ENCODE measurements around the gene GREM2. TPM values are rescaled to one million over a fixed set of nuclear protein-coding genes. Genes with fewer than 3 reads are reported as not detected.

The GREM2 gene
- 0.31 TPM for total RNA-seq

DNA sequence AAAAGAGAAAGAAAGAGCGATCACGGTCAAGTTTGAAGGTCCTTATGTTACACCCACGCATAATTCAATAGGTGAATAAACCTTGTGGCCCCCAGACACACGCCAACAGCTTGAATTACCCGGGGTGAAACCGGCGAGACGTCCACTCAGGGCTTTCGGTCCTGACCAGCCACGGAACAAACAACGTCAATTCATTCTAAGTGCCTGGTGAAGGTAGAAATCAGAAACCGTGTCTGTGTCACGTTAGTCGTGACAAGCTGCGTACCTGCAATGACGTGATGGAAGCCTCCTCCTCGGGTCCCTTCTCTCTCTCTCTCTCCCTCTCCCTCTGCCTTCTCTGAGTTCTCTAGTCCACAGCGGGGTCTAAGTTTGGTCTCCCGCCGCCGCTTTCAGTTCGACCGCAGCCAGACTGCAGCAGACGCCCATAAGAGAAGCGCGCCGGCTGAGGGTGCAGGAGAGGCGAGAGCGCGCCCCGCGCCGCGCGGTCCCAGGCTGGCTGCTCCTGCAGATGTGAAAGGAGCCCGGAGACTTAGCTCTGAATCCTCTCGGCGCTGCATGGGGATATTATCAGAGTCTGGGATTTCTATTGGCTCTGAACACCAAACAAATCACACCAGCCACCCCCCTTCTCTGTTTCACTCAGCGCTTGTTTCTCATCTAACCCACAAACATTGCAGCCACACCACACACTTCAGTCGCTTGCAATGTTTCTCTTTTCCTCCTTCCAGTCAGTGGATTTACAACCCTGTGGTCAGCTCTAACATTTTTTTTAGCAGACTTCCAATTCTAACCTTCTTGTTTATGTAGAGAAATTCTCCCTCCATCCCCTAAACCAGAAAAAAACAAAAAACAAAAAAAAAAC lies at the start of gene GREM2:
Gene GREM2, minus strand, starts transcription at position 537 of the 862 bp plus-strand sequence. CDS start 118,680 bp downstream, outside the sequence.
- H3K27me3 ChIP-seq (ENCODE audit: insufficient read depth, low read length) = peaks cover 46% of the 10 kb centered on the region
- no peaks in the 10 kb centered on the region for H3K9me3 ChIP-seq (ENCODE audit: low read depth, low read length)
- H3K4me3 ChIP-seq (ENCODE audit: low read length) = peak within 1 kb of the TSS; percentile 14
- no peaks in the 10 kb centered on the region for H3K4me1 ChIP-seq (ENCODE audit: insufficient read depth, low read length)

DNA sequence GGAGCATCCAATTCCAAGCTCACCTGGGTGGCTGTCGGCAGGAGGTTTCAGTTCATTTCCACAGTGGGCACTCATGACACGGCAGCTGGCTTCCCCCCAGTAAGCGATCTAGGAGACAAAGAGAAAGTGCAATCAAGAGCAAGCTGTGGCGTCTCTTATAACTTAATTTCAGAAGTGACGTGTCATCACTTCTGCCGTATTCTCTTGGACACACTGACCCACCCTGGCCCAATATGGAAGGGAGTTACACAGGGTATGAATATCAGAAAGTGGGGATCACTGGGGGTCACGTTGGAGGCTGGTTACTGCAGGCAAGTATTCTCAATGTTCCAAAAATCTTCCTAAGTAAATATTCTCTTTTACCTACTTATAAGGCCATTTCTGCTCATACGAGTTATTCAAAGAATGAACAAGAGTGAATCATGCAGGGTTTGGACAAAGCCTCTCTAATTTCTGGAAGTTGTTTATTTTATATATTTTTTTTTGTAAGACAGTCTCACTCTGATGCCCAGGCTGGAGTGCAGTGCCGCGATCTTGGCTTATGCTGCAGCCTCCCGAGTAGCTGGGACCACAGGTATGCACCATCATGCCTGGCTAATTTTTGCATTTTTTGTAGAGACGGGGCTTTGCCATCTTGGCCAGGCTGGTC lies 46.5 kb upstream of the GREM2 start:
- H3K4me3 ChIP-seq (ENCODE audit: low read length) = no peak overlapping the region
- no peaks in the 10 kb centered on the region for H3K4me1 ChIP-seq (ENCODE audit: insufficient read depth, low read length)
- H3K9me3 ChIP-seq (ENCODE audit: low read depth, low read length) = no peaks in the 10 kb centered on the region
- H3K27me3 ChIP-seq (ENCODE audit: insufficient read depth, low read length) = no peaks in the 10 kb centered on the region

DNA sequence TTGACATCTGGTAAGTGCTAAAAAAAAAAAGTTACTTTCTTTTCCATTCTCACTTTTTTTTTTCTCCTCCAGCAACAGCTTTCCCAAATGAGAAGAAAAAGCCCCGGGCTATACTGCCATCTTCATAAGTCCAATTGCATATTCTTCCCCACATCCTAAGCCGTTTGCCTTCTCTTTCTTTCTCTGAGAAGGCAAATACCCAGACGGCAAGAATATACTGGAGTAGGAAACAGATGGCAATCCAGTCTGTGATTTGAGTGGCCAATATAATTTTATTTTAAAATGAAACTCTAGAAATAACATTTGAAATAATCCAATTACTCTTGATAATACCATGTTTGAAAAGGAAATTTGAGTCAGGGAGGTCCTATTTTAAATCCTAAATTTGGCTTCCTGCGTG lies 44.6 kb upstream of the GREM2 start:
- Histone ChIP-seq H3K4me3 (ENCODE audit: low read length) (no peak overlapping the region), H3K4me1 (ENCODE audit: insufficient read depth, low read length) (no peaks in the 10 kb centered on the region), H3K9me3 (ENCODE audit: low read depth, low read length) (no peaks in the 10 kb centered on the region), H3K27me3 (ENCODE audit: insufficient read depth, low read length) (no peaks in the 10 kb centered on the region)

DNA sequence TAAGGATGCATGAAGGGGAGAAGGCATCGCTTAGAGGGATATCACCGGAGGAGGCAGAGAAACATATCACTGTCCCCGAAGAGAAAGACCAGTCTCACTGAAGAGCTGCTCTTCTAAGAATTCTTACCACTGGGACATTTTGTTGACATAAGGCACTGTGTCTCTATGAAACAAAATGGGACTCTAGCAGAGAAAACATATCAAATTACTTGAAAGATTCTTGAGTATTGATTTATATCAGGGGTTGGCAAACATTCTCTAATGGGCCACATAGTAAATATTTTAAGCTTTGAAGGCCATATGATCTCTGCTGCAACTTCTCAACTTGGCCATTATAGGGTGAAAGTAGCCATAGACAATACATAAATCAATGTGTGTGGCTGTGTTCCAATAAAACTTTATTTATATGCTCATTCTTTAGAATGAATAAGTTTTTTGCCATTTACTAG lies 41.0 kb upstream of the GREM2 start:
- no peaks in the 10 kb centered on the region for H3K9me3 ChIP-seq (ENCODE audit: low read depth, low read length)
- H3K4me3 ChIP-seq (ENCODE audit: low read length) = no peak overlapping the region
- H3K4me1 ChIP-seq (ENCODE audit: insufficient read depth, low read length) = no peaks in the 10 kb centered on the region
- H3K27me3 ChIP-seq (ENCODE audit: insufficient read depth, low read length) = no peaks in the 10 kb centered on the region

DNA sequence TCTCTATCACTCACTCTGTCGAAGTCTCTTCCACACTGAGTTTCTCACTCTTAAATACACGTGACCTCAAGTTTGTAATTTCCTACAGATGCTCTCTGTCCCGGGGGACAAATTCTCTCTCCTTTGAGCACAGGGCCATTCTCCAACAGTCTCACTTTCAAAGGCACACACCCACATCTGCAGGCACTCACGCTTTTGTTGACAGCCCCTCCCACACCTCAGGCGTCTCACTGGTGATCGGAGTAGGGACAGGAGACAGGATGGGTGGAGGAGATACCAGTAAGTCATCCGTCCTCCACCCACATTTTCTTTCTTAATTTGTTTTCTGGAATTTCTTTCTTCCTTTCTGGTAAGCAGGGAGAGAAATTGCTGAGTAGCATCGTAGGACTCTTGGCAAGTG lies 40.6 kb upstream of the GREM2 start:
- Histone ChIP-seq H3K4me1 (ENCODE audit: insufficient read depth, low read length) (no peaks in the 10 kb centered on the region), H3K4me3 (ENCODE audit: low read length) (no peak overlapping the region), H3K27me3 (ENCODE audit: insufficient read depth, low read length) (no peaks in the 10 kb centered on the region), H3K9me3 (ENCODE audit: low read depth, low read length) (no peaks in the 10 kb centered on the region)

DNA sequence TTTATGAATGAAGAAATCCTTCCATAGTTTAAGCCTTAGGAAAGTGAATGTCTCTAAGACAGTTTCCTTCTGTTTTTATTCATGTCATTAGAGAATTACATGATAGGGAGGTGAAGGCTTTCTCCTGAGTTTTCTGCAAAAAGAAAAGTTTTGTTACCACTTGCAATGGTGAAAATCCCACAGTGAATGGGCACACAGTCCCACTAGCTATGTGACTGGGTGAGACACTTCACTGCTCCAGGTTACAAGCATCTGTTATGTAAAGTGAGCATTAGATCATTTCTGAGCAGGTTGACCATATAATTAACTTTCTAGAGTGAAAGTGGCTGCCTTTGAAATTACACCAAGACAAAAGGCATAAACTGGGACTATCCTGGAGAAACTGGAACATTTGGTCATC lies 38.9 kb upstream of the GREM2 start:
- H3K4me3 ChIP-seq (ENCODE audit: low read length) = no peak overlapping the region
- H3K9me3 ChIP-seq (ENCODE audit: low read depth, low read length) = no peaks in the 10 kb centered on the region
- H3K27me3 ChIP-seq (ENCODE audit: insufficient read depth, low read length) = no peaks in the 10 kb centered on the region
- H3K4me1 ChIP-seq (ENCODE audit: insufficient read depth, low read length) = no peaks in the 10 kb centered on the region

DNA sequence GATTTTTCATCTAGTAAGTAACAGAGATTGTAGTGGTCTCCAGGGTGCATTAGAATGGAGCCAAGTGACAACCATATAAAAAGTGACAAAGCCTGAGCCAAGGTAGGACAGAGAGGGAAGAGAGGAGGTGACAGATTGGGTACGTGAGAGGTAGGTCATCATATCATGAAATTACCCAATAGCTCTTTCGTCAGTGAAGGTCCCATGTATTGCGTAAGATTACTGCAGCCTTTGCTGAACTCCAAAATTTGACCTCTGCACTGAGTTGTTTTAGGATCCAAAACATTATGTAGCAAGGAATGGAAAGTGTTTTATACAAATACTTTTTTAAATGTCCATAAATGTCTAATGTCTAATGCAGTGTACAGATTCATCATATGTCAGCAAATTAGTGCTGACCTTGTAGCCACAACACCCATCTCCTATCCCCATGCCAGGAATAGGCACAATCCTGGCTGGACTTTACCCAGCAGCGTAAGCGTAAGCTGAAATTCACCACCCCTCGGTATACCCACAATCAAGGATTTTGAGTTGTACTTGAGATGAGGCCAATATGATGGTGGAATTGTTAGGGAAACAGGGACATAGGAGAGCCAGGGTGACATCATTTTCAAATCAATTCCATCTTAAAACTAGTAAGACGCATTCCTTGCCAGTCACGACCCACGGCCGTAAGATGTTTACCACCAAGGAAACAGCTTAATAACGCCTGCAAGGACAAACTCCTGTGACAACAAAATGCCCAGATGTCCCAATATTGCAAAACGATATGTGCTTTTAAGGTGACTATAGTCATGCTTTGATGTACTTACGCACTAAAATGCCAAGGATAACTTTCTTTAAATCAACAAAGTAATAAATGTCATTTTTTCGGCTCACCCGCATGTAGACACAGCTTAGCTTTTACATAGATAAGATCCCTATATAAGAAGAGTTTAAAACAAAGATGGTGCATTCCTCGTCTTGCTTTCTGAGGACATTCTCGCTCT lies 38.1 kb upstream of the GREM2 start:
- Histone ChIP-seq H3K4me1 (ENCODE audit: insufficient read depth, low read length) (no peaks in the 10 kb centered on the region), H3K27me3 (ENCODE audit: insufficient read depth, low read length) (no peaks in the 10 kb centered on the region), H3K9me3 (ENCODE audit: low read depth, low read length) (no peaks in the 10 kb centered on the region), H3K4me3 (ENCODE audit: low read length) (no peak overlapping the region)

DNA sequence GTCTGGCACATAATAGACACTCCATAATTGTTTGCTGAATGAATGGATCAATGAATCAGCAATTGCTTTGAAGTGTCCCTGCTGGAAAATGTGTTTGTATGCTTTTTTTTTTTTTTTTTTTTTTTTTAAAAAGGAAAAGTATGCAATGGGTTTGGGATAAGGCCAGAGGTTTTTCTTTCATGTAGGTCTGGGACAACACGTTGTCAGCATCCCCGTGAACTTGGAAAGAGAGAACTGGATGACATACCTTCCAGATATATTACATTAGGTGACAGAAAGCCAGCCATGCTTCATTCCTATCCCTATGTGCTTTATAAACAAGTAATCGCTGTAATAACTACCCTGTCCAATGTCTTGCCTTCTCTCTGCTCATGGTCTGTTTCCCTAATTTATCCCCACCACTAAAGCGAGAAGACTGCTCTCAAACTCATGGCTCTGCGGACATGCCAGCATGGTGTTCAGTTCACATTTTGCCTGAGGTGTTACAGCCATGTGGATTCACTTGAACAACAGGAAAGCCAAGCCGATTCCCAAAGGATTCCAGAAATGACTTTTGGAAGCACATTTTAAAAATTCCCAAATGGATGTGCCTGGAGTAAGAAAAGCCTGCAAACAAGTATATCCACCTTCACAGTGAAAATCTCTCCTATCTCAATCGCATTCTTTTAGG lies 34.8 kb upstream of the GREM2 start:
- H3K9me3 ChIP-seq (ENCODE audit: low read depth, low read length) = no peaks in the 10 kb centered on the region
- no peaks in the 10 kb centered on the region for H3K4me1 ChIP-seq (ENCODE audit: insufficient read depth, low read length)
- no peak overlapping the region for H3K4me3 ChIP-seq (ENCODE audit: low read length)
- H3K27me3 ChIP-seq (ENCODE audit: insufficient read depth, low read length) = no peaks in the 10 kb centered on the region

DNA sequence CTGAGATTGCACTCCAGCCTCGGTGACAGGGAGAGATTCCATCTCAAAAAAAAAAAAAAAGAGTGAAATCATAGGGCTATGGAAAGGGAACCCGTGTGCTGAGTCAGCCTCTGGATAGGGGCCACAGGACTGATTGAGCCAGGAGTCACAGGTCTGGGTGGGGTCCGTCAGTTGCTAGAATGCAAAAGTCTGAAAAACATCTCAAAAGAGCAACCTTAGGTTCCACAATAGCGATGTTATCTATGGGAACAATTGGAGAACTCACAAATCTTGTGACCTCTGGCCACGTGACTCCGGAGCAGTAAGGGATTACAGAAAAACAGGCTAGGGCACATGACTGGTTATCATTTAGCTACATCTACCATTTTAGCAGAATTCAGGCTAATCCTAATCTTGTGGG lies 32.8 kb upstream of the GREM2 start:
- H3K4me1 ChIP-seq (ENCODE audit: insufficient read depth, low read length) = no peaks in the 10 kb centered on the region
- H3K27me3 ChIP-seq (ENCODE audit: insufficient read depth, low read length) = no peaks in the 10 kb centered on the region
- H3K4me3 ChIP-seq (ENCODE audit: low read length) = no peak overlapping the region
- H3K9me3 ChIP-seq (ENCODE audit: low read depth, low read length) = no peaks in the 10 kb centered on the region

DNA sequence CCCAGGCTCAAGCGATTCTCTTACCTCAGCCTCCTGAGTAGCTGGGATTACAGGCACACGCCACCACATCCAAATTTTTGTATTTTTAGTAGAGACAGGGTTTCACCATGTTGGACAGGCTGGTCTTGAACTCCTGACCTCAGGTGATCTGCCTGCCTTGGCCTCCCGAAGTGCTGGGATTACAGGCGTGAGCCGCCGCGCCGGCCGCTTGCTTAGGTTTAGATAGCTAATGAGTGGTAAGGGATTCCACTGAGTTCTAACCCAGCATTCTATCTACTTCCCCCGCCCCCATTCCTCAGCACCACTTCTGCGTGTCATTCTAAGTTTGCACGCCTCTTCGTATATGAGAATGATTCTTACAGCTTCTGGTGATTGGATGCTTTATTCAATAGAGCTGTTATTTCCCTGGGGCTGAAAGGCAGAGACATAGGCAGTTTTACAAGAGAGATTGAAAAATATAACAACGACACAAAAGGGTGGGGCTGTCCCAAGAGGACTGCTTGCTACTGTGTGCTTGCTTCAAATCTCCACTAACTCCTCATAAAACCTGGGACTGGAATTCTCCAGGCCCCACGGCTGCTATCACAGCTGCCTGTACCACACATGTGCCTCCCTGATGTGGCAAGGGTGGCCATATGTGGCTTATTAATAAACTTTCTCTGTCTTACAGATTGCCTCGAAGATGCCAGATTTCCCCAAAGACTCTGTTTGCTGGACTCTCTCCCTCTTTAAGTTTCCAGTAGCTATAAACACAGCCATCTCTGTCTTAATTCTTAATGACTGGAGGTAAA lies 23.7 kb upstream of the GREM2 start:
- no peaks in the 10 kb centered on the region for H3K27me3 ChIP-seq (ENCODE audit: insufficient read depth, low read length)
- no peak overlapping the region for H3K4me3 ChIP-seq (ENCODE audit: low read length)
- H3K4me1 ChIP-seq (ENCODE audit: insufficient read depth, low read length) = no peaks in the 10 kb centered on the region
- no peaks in the 10 kb centered on the region for H3K9me3 ChIP-seq (ENCODE audit: low read depth, low read length)

DNA sequence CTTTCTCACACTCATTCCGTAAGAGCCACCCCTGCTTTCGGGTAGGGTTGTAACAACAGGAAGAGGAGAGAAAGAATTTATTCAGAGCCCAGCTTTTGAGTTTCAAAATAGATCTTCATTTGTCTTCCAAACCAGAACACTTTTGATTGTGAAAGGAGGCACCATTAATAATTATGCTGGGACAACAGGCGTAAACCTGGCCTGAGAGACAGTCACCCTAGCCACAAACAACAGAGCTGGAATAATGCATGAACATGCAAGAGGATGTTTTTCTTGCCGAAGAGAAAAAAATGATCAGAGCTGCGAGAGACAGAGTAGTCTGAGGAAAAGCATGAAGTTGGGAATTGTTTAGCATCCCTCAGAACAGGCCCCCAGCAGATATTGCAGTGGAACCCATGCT lies 18.5 kb upstream of the GREM2 start:
- Histone ChIP-seq H3K4me3 (ENCODE audit: low read length) (no peak overlapping the region), H3K9me3 (ENCODE audit: low read depth, low read length) (no peaks in the 10 kb centered on the region), H3K4me1 (ENCODE audit: insufficient read depth, low read length) (no peaks in the 10 kb centered on the region), H3K27me3 (ENCODE audit: insufficient read depth, low read length) (no peaks in the 10 kb centered on the region)

DNA sequence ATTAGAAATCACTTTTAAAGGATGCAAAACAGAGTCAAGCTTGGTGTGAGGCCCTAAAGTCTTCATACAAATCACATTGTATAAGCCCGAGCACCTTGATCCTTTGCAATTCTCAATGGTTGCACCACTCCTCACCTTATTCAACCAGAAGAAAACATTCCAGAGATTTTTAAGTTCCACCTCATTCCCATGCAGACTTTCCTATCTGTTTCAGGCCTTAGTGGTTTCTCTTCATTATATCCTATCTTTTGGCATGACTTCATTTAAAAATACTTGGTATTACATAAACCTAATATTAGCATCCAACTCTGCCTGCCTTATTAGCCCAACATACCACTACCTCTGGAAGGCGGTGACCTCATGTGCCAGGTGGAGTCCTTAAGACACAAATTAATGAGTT lies 9.3 kb upstream of the GREM2 start:
- no peaks in the 10 kb centered on the region for H3K4me1 ChIP-seq (ENCODE audit: insufficient read depth, low read length)
- H3K4me3 ChIP-seq (ENCODE audit: low read length) = no peak overlapping the region
- H3K27me3 ChIP-seq (ENCODE audit: insufficient read depth, low read length) = no peaks in the 10 kb centered on the region
- no peaks in the 10 kb centered on the region for H3K9me3 ChIP-seq (ENCODE audit: low read depth, low read length)

DNA sequence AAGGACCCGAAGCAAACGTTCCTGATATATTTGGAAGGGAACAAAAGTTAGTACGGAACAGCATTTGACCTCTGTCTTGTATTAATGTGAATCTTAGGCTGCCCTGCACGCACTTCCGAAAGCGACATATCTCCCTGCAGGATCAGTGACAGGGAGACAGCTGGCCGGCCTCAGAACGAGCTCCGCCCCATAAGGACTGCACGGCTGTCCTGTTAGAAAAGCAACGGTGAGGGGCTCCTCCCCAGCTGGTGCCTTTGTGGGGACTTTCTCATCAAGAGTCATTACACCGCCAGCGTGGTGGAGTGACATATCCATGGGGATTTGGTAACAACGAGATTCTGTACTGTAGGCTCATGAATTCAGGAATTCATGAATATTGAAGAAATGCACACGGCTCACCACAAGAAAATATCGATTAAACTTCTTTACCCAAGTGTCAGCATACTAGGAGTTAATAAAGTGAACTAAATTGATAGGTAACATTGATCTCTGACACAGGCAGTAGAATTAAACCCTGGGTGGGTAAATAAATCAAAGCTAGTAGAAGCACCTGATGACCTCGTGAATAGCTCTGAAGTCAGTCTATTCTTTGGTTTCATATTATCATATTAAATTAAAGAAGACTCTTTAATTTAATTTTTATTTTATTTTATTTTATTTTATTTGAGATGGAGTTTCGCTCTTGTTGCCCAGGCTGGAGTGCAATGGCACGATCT lies 8.1 kb upstream of the GREM2 start:
- no peaks in the 10 kb centered on the region for H3K4me1 ChIP-seq (ENCODE audit: insufficient read depth, low read length)
- no peaks in the 10 kb centered on the region for H3K27me3 ChIP-seq (ENCODE audit: insufficient read depth, low read length)
- H3K9me3 ChIP-seq (ENCODE audit: low read depth, low read length) = no peaks in the 10 kb centered on the region
- H3K4me3 ChIP-seq (ENCODE audit: low read length) = no peak overlapping the region
